Measurements from ENCODE around the gene TPM2. TPM values are rescaled to one million over a fixed set of nuclear protein-coding genes. Genes with fewer than 3 reads are reported as not detected.
A peak's percentile ranks its signal among the peaks of the same experiment; 100 is the strongest.

TPM2 gene
- total and polyA plus RNA-seq, 9 of the 15 experiments (the other 6 are each of a cell fraction or from before 2014, with no cell fraction given): 0.28 to 16.1 (median 4.5) TPM

DNA sequence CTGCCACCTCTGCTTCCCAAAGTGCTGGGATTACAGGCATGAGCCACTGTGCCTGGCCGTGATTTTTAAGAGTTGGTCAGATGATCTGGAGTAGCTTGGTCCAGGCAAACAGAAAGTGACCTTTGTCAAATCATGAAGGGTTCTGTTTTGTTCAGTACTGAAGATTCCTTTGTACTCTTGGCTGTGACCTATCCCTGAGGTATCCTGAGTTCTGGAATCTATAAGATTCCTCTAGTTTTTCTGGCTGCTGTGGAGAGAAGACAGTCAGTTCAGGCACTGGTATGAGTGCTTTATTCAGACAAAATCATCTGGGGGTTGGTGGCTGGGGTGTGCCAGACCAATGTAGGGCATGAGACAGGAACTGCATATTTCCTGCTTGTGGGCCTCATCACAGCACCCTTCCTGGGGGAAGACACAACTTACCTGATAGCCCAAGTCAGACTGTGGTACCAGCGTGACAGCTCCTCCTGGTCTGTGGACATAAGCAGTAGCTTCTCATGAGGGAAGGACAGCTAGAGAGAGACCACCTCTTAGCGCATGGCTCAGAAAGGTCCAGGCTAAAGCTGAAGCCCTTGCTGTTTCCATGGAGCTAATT lies 27.9 kb downstream of the TPM2 start:
- intact Hi-C loops (cut with micrococcal nuclease): loop anchor here (10.0 kb wide), 1 partner anchor 153 kb away; the partner anchor contains the start of genes HINT2 and SPAG8
- FAIRE-seq (no peak), DNase-seq (ENCODE audit: extremely low read depth in 1 of 4, low spot score in 3 of 4) (no peak), ATAC-seq (no peak)
- ChIA-PET CTCF (ENCODE audit: low intra/inter-chr PET ratio) (no interaction called here), POLR2A (interaction anchor here (0.7 to 1.5 kb wide), 8 partner anchors 14 to 153 kb away, joined by 3 to 5 read pairs (median 4); partner anchors contain the start of genes CREB3, HINT2 and TLN1)
- H4K20me1 ChIP-seq (replicated peaks; ENCODE audit: control insufficient read depth, insufficient read depth, low read length): no peaks in the 10 kb centered on the region
- H3K79me2 ChIP-seq (ENCODE audit: control insufficient read depth, insufficient read depth, low read length): peaks cover 26% of the 10 kb centered on the region
- in situ Hi-C loops (cut with MboI): no loop called here
- H3K4me2 ChIP-seq (ENCODE audit: insufficient read depth, low read length): no peak overlapping the region
- no peak overlapping the region for H3K4me3 ChIP-seq
- no TSS peak for BruUV-seq (replicated peaks)
- H2AFZ ChIP-seq (ENCODE audit: low read depth, low read length): no peak overlapping the region
- no peaks in the 10 kb centered on the region for H3K27me3 ChIP-seq (ENCODE audit: control insufficient read depth in 2 of 2, insufficient read depth in 2 of 2, low read length in 2 of 2)
- peaks cover 36% of the 10 kb centered on the region; the same call in 2 of the 3 replicates for H3K36me3 ChIP-seq (ENCODE audit: control insufficient read depth, insufficient read depth, low read length)
- H3K9me1 ChIP-seq (ENCODE audit: control insufficient read depth, insufficient read depth, low read length): no peaks in the 10 kb centered on the region
- H3K9me3 ChIP-seq (replicated peaks; ENCODE audit: control insufficient read depth, insufficient read depth, low read depth, low read length): no peaks in the 10 kb centered on the region
- TF ChIP-seq THRAP3 (IDR thresholded peaks at IDR 0.05; ENCODE audit: borderline replicate concordance) (no peak), L3MBTL2 (IDR thresholded peaks at IDR 0.05) (no peak), CREB1 (IDR thresholded peaks at IDR 0.05) (no peak), CREB1 (CRISPR knock-in tag; IDR thresholded peaks at IDR 0.05) (no peak), PHB2 (IDR thresholded peaks at IDR 0.05; ENCODE audit: low read depth) (no peak), ZNF780A (CRISPR knock-in tag; IDR thresholded peaks at IDR 0.05) (no peak), TAF9B (IDR thresholded peaks at IDR 0.05; ENCODE audit: partially characterized antibody) (no peak), NFE2L1 (tag; IDR thresholded peaks at IDR 0.05; ENCODE audit: borderline replicate concordance, low read depth) (no peak), SIN3B (IDR thresholded peaks at IDR 0.05; ENCODE audit: low read depth) (no peak), GATA2 (CRISPR knock-in tag; IDR thresholded peaks at IDR 0.05) (no peak), PRMT5 (CRISPR knock-in tag; IDR thresholded peaks at IDR 0.05) (no peak), ZNF561 (CRISPR knock-in tag; conservative IDR thresholded peaks at IDR 0.05) (no peak), MAFK (IDR thresholded peaks at IDR 0.05; ENCODE audit: low read length) (no peak), BRD4 (IDR thresholded peaks at IDR 0.05) (no peak), NFYB (IDR thresholded peaks at IDR 0.05; ENCODE audit: extremely low read depth, insufficient read length) (no peak), NFE2 (IDR thresholded peaks at IDR 0.05; ENCODE audit: low read depth) (no peak), SP1 (CRISPR knock-in tag; IDR thresholded peaks at IDR 0.05) (no peak), ZNF507 (tag; conservative IDR thresholded peaks at IDR 0.05) (no peak), ZNF75A (CRISPR knock-in tag; IDR thresholded peaks at IDR 0.05) (no peak)
- TF ChIP-seq, protein P1, sequence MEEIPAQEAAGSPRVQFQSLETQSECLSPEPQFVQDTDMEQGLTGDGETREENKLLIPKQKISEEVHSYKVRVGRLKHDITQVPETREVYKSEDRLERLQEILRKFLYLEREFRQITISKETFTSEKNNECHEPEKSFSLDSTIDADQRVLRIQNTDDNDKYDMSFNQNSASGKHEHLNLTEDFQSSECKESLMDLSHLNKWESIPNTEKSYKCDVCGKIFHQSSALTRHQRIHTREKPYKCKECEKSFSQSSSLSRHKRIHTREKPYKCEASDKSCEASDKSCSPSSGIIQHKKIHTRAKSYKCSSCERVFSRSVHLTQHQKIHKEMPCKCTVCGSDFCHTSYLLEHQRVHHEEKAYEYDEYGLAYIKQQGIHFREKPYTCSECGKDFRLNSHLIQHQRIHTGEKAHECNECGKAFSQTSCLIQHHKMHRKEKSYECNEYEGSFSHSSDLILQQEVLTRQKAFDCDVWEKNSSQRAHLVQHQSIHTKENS (CRISPR knock-in tag; IDR thresholded peaks at IDR 0.05): no peak
- TF ChIP-seq, protein P2, sequence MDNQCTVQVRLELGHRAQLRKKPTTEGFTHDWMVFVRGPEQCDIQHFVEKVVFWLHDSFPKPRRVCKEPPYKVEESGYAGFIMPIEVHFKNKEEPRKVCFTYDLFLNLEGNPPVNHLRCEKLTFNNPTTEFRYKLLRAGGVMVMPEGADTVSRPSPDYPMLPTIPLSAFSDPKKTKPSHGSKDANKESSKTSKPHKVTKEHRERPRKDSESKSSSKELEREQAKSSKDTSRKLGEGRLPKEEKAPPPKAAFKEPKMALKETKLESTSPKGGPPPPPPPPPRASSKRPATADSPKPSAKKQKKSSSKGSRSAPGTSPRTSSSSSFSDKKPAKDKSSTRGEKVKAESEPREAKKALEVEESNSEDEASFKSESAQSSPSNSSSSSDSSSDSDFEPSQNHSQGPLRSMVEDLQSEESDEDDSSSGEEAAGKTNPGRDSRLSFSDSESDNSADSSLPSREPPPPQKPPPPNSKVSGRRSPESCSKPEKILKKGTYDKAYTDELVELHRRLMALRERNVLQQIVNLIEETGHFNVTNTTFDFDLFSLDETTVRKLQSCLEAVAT (IDR thresholded peaks at IDR 0.05): no peak
- H3K4me1 ChIP-seq (replicated peaks in 1 of 2; ENCODE audit: control insufficient read depth in 2 of 2, insufficient read depth in 2 of 2, low read length in 2 of 2): peaks cover 24 to 34% of the 10 kb centered on the region in 2 experiments
- WGBS (ENCODE audit: insufficient coverage, low coverage, missing lambda C conversion rate): 47% methylated on average over 2 of the region's 3 CpGs
- no peak overlapping the region for H3K9ac ChIP-seq (ENCODE audit: insufficient read depth in 1 of 2, low read depth in 2 of 2, low read length in 2 of 2)
- H3K27ac ChIP-seq (ENCODE audit: extremely low read depth, low read depth, low read length): peak overlapping the region; percentile 30; the same call in 1 of the 3 replicates
